ENCODE data around the gene SEC22C. TPM values are rescaled to one million over a fixed set of nuclear protein-coding genes. Genes with fewer than 3 reads are reported as not detected.

The SEC22C gene
- total RNA-seq, 2 donors from 2014 or later, result 55.0 to 83.4 TPM

GRCh38 chr3:42509111-42509510 lies 72.7 kb downstream of the SEC22C start:
- Histone ChIP-seq H3K9me3 (no peaks in the 10 kb centered on the region), H3K4me3 (no peak overlapping the region), H3K36me3 (no peaks in the 10 kb centered on the region), H3K27ac (no peak overlapping the region), H3K4me1 (ENCODE audit: control insufficient read depth in 1 of 2, low read depth in 2 of 2) (peaks cover 6 to 36% of the 10 kb centered on the region in 2 donors), H3K27me3 (replicated peaks; ENCODE audit: insufficient read depth) (no peaks in the 10 kb centered on the region)
- no peak for ATAC-seq (ENCODE audit: insufficient number of reproducible peaks, low FRiP score, low read depth)
- no peak for DNase-seq (ENCODE audit: low spot score)
- no peak for TF ChIP-seq CTCF (IDR thresholded peaks at IDR 0.05)

- H3K27ac ChIP-seq, result no peak overlapping the region
Observed at GRCh38 chr3:42508562-42508961, 73.2 kb downstream of the SEC22C start.

GRCh38 chr3:42507761-42508335 lies 73.9 kb downstream of the SEC22C start:
- H3K27me3 ChIP-seq (replicated peaks; ENCODE audit: insufficient read depth), result no peaks in the 10 kb centered on the region
- peaks cover 5 to 27% of the 10 kb centered on the region in 2 donors for H3K4me1 ChIP-seq (ENCODE audit: control insufficient read depth in 1 of 2, low read depth in 2 of 2)
- no peaks in the 10 kb centered on the region for H3K36me3 ChIP-seq
- DNase-seq (ENCODE audit: low spot score), result no peak
- no peak overlapping the region for H3K27ac ChIP-seq
- no peak for TF ChIP-seq CTCF (IDR thresholded peaks at IDR 0.05)
- no peak for ATAC-seq (ENCODE audit: insufficient number of reproducible peaks, low FRiP score, low read depth)
- no peaks in the 10 kb centered on the region for H3K9me3 ChIP-seq
- H3K4me3 ChIP-seq, result no peak overlapping the region

More at GRCh38 chr3:42508562-42508961, 73.2 kb downstream of the SEC22C start:
- ATAC-seq (ENCODE audit: insufficient number of reproducible peaks, low FRiP score, low read depth) (no peak), DNase-seq (ENCODE audit: low spot score) (no peak)
- TF ChIP-seq CTCF (IDR thresholded peaks at IDR 0.05), result no peak
- Histone ChIP-seq H3K9me3 (no peaks in the 10 kb centered on the region), H3K4me3 (no peak overlapping the region), H3K27me3 (replicated peaks; ENCODE audit: insufficient read depth) (no peaks in the 10 kb centered on the region), H3K4me1 (ENCODE audit: control insufficient read depth in 1 of 2, low read depth in 2 of 2) (peaks cover 6 to 30% of the 10 kb centered on the region in 2 donors), H3K36me3 (no peaks in the 10 kb centered on the region)

GRCh38 chr3:42507252-42507651 lies 74.5 kb downstream of the SEC22C start:
- ATAC-seq (ENCODE audit: insufficient number of reproducible peaks, low FRiP score, low read depth) (no peak), DNase-seq (ENCODE audit: low spot score) (no peak)
- no peaks in the 10 kb centered on the region for H3K9me3 ChIP-seq
- no peaks in the 10 kb centered on the region for H3K27me3 ChIP-seq (replicated peaks; ENCODE audit: insufficient read depth)
- no peak overlapping the region for H3K27ac ChIP-seq
- no peak for TF ChIP-seq CTCF (IDR thresholded peaks at IDR 0.05)
- H3K4me1 ChIP-seq (ENCODE audit: control insufficient read depth in 1 of 2, low read depth in 2 of 2), result peaks cover under 1 to 22% of the 10 kb centered on the region in 2 donors
- H3K36me3 ChIP-seq, result no peaks in the 10 kb centered on the region
- no peak overlapping the region for H3K4me3 ChIP-seq

GRCh38 chr3:42505849-42506410 lies 75.8 kb downstream of the SEC22C start:
- DNase-seq (ENCODE audit: low spot score) (no peak), ATAC-seq (ENCODE audit: insufficient number of reproducible peaks, low FRiP score, low read depth) (no peak)
- no peak overlapping the region for H3K4me3 ChIP-seq
- no peaks in the 10 kb centered on the region for H3K36me3 ChIP-seq
- H3K9me3 ChIP-seq, result no peaks in the 10 kb centered on the region
- H3K4me1 ChIP-seq (ENCODE audit: control insufficient read depth in 1 of 2, low read depth in 2 of 2), result peaks cover 10 to 20% of the 10 kb centered on the region in 2 donors
- no peak for TF ChIP-seq CTCF (IDR thresholded peaks at IDR 0.05)
- H3K27ac ChIP-seq, result no peak overlapping the region
- H3K27me3 ChIP-seq (replicated peaks; ENCODE audit: insufficient read depth), result no peaks in the 10 kb centered on the region

Data from thoracic aorta (tissue), 2 donors.